GM21515 (cell line): Measurements from ENCODE around the gene LSP1.
"Not testable (repeated sequence)": the region's sequence is repeated elsewhere in the genome, so short reads cannot be mapped to it uniquely, and the experiment has no call there.

ENCODE experiments used
- ATAC-seq: cut with Tn5 transposase; IDR thresholded peaks from one replicate; pipeline ENCODE4 v1.9.1; 2021; ENCODE audit not compliant: unreplicated experiment

The LSP1 gene

GRCh38 chr11:1852877-1853276 lies at the start of gene LSP1:
TSS of gene LSP1 (plus strand) at chr11:1853084. CDS start at chr11:1853145, 61 bp downstream.
- peak; percentile 41 for ATAC-seq

DNA sequence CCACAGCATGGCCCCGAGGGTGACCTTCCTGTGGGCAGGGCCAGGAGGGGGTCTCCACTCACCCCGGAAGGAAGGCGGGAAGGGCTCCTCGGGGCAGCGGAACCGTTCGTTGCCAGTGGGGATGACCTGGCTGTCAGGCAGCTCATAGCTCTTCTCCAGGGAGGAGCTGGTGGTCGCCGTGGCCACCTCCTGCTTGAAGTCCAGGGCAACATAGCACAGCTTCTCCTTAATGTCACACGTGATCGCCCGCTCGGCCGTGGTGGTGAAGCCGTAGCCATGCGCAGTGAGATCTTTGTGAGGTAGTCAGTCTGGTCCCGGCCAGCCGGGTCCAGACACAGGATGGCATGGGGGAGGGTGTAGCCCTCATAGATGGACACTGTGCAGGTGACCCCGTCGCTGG lies 49.6 kb upstream of the LSP1 start:
- ATAC-seq: no peak

GRCh38 chr11:1803835-1804519 lies 48.9 kb upstream of the LSP1 start:
- not testable (repeated sequence) for ATAC-seq

DNA sequence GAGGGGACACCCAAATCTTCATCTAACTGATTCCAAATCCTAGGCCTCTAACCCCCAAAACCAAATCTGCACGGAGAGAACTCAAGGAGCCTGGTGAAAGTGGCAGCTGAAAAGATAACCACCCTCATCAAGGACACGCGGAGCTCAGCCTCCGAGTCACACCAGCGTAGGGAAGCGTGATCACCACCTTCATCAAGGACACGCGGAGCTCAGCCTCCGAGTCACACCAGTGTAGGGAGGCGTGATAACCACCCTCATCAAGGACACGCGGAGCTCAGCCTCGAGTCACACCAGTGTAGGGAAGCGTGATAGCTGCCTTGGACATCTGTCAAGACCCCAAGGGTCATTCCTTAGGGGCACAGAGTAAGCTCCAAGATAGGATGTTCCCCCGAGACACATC lies 47.4 kb upstream of the LSP1 start:
- ATAC-seq: no peak

DNA sequence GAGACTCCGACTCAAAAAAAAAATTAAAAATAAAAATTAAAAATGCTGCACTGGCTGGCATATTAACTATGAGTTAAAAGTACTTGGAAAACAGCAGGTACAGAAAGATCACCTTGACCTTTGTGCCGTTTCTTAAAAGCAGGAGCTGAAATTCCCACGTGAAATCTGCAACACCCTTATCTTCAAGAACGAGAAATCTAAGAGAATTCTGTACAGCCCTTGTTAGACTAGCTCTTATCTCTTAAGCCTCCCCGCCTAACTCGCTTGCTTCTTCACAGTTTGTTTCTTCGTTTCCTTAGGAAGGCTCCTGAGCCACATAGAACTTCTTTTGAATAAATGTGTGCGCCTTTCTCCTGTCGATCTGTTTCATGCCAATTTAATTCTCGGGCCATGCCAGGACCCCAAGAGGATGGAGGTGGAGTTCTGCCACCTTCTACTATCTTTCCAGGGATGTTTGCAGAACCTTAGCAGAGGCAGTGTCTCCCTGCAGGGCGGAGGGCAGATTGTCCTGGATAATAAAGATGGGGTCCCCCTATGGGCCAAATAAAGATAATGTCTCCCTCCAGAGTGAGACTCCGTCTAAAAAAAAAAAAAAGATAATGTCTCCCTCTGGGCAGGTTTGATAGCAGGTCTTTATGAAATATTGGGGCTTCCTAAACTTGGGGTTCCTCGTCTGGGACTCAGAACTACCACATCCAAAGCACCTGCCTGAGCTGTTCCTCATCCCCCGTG lies 45.5 kb upstream of the LSP1 start:
- no peak for ATAC-seq

DNA sequence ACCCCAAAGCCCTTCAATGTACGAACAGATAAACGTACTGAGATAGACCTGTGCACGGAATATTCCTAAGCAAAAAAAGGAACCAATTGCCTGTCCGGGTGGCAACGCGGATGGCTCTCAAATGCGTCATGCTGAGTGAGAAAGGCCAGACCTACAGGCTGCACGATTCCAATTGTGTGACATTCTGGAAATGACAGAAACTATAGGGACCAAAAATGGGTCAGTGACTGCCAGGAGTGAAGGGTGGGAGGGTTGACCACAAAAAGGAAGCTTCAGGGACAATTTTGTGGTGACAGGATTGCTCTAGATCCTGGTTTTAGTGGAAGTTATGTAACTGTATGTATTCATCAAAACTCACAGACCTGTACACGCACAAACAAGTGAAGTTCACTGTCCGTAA lies 42.1 kb upstream of the LSP1 start:
- no peak for ATAC-seq

- no peak for ATAC-seq
Measured at GRCh38 chr11:1812274-1812673, 40.6 kb upstream of the LSP1 start.

- ATAC-seq: no peak
Measured at GRCh38 chr11:1812801-1813200, 40.1 kb upstream of the LSP1 start.

DNA sequence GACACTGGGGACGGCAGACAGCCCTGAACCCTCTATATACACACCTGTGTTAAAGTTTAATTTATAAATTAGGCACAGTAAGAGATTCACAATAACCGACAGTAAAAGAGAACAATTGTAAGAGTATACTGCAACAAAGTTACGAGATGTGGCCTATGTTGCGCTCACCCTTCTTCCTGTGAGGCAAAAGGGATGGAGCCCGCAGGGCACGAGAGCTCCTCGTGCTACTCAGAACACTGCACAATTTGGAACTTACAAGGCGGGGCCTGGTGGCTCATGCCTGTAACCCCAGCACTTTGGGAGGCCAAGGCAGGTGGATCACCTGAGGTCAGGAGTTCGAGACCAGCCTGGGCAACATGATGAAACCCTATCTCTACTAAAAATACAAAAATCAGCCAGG lies 39.5 kb upstream of the LSP1 start:
- ATAC-seq: not testable (repeated sequence)

DNA sequence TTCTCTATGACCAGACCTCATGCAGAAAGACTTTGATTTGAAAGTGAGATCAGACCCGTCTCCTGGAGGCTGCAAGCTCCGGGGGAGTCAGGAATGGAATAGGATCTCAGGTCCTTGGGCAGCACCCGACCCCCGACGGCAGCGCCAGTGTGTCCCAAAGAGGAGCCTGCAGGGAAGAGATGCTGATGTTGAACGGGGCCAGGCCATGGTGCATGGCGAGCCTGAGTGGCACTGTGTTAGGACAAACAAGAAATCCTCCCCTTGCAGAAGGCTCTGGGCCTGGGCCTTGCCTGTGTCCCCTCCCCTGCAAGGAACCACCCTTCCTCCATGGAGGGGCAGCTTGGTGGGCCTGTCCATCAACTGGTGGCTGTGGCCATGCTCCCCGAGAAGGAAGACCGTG lies 38.2 kb upstream of the LSP1 start:
- ATAC-seq: no peak

DNA sequence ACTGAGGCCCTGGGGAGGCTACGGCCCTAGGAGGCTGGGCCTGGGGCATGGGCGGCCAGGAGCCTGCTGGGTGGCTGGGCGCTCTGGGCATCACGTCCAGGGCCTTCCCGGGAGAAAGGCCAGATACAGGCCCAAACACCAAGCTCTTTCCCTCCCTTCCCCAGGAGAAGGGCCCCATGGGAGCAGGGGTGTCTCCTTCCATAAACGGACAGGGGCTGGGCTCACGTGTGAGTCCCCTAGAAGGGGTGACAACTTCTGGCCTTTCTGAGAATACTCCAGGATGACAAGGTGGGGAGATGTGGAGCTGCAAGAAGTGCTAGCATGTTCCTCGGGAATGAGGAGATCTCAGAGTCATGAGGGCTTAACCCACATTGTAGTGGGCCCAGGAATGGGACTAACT lies 37.6 kb upstream of the LSP1 start:
- no peak for ATAC-seq

GRCh38 chr11:1815751-1816150 lies 37.1 kb upstream of the LSP1 start:
- no peak for ATAC-seq

DNA sequence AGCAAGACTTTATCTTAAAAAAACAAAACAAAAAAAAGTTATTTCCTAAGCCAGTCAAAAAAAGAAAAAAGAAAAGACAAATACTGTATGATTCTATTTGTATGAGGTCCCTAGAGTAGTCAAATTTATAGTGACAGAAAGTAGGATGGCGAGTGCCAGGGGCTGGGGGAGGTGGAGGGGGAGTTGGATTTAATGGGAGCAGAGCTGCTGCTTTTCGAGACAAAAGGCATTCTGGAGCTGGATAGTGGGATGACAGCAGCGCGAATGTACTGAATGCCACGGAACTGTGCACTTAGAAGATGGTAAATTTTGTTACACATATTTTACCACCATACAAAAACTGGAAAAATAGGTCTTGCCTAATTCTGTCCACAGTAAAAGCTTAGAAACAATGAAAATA lies 35.9 kb upstream of the LSP1 start:
- no peak for ATAC-seq

- ATAC-seq: no peak
Measured at GRCh38 chr11:1817511-1817910, 35.4 kb upstream of the LSP1 start.

GRCh38 chr11:1819074-1819473 lies 33.8 kb upstream of the LSP1 start:
- ATAC-seq: no peak

DNA sequence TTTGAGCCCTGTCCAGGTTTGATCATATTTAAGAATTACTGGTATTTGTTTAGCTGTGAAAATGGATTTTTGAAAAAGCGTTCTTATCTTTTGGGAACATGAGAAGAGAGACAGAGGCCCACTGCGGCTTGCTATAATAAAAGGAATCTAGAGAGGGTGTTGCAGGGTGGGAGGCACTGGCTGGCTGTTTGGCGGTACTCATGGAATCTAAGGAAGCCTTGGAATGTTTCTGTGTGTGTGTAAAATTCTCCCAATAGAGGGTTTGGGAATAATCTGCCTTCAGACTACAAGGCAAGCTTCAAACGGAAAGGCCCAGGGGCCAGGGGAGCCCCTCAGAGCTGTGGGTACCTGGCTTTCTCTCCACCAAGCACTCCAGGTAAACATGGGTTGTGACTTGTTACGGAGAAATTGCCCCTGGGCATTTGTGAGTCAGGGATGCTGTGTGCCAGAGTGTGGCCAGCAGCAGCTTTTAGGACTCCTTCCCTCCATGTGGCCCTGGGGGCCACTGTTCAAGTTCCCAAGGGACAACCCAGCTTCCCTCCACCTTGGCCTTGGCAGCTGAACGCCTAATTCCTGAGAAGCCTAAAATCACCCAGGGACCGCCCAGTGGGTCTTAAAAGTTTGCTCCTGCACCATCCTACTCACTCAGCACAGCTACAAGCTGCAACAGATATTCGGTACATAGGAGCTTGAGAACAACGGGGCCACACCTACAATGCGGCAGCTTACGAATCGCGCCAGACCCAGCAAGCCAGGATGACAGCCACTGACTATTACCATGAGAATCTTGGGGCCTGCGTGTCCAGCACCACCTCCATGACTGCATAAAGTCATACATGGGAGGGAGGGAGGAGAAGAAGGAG lies 32.2 kb upstream of the LSP1 start:
- ATAC-seq: no peak

GRCh38 chr11:1821562-1821961 lies 31.3 kb upstream of the LSP1 start:
- no peak for ATAC-seq

GRCh38 chr11:1822648-1823375 lies 30.1 kb upstream of the LSP1 start:
- ATAC-seq: no peak

DNA sequence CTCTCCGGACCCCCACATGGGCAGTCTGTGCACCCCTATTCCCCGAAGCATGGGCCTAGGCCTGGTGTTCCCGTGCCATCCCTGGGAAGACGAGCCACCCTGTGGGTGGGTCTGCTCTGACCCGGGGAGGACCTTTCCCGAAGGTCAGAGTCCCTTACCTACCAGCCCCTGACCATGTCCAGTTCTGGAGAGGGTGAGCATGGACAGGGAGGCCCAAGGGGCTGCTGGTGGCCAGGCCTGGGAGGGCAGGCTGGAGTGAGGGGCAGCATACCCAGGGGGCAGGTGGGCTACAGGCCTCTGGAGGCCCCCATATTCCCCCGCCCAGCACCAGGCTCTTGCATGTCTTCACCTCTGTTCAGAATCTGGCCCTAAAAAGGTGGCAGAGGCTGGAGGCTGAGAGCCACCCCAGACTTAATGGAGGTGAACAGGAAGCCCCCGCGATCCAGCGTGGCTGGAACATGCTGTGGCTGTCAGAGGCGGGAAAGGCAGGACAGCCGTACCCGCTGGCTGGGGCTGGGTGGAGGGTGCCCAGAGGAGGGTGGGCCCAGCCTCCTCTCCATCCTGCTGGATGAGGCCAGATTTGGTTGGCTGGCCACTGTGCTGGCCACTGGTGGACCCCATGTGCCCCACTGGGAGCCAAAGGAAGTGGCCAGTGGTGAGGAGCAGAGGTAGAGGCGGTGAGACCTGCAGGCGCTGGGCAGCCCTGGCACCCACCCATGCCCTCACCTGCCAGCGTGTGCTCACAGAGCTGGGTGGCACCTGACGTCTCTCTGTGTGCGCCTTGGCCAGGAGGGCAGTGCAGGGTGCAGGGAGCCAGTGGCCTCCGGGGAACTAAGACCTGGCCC lies 29.3 kb upstream of the LSP1 start:
- no peak for ATAC-seq
